Tracheal epithelial cell (primary cell): ENCODE measurements around the gene GH2. TPM values are rescaled to one million over a fixed set of nuclear protein-coding genes. Genes with fewer than 3 reads are reported as not detected.

ENCODE experiments used
- total RNA-seq: library from RNA; depleted of rRNA; stranded (reverse); fragments of >200 nt; gene quantifications from 2 replicates; pipeline ENCODE4 v1.2.1, GENCODE V29; 2014

The GH2 gene
- total RNA-seq, result not detected in 2 replicates

GRCh38 chr17:63881935-63882601 is at the start of gene GH2:
GH2 (minus strand) TSS chr17:63881944; CDS start chr17:63881801, 143 bp downstream.

GRCh38 chr17:63918789-63919305 is 37.1 kb upstream of the GH2 start, which contains the start of gene GH1:
GH1 (minus strand) TSS chr17:63918839; CDS start chr17:63918776, 63 bp downstream.

GRCh38 chr17:63911041-63911635 is 29.4 kb upstream of the GH2 start, which contains the start of gene CSHL1:
CSHL1 (minus strand) TSS chr17:63911258; CDS start chr17:63911196, 62 bp downstream.

GRCh38 chr17:63896524-63897354 is 15.0 kb upstream of the GH2 start, which contains the start of gene CSH1:
CSH1 (minus strand) TSS chr17:63896574; CDS start chr17:63896511, 63 bp downstream.

GRCh38 chr17:63873577-63873976 is 8.2 kb downstream of the GH2 start, which contains the start of gene CSH2:
CSH2 (minus strand) TSS chr17:63873677; CDS start chr17:63873614, 63 bp downstream.

GRCh38 chr17:63842540-63843386 is 39.0 kb downstream of the GH2 start, which contains the start of gene SMARCD2:
SMARCD2 (minus strand) TSS chr17:63842685; CDS start chr17:63842674, 11 bp downstream.

Other genes starting within 250 kb of the GH2 start
- gene LIMD2, start 181.8 kb downstream of the GH2 start, total RNA-seq, result 4.5 and 10.4 TPM in 2 replicates
- 5.8 and 7.5 TPM in 2 replicates for gene STRADA, start 140.1 kb downstream of the GH2 start, total RNA-seq
- gene CCDC47, start 108.3 kb downstream of the GH2 start, total RNA-seq, result 78.2 and 78.3 TPM in 2 replicates
- gene DDX42, start 107.8 kb downstream of the GH2 start, total RNA-seq, result 41.3 and 44.3 TPM in 2 replicates
- 14.3 and 27.7 TPM in 2 replicates for gene PSMC5, start 54.5 kb downstream of the GH2 start, total RNA-seq
- gene FTSJ3, start 54.3 kb downstream of the GH2 start, total RNA-seq, result 55.2 and 66.3 TPM in 2 replicates
- gene SMARCD2, start 39.3 kb downstream of the GH2 start, total RNA-seq, result 121 and 165 TPM in 2 replicates
- not detected in 2 replicates for gene CSH2, start 8.3 kb downstream of the GH2 start, total RNA-seq
- gene CSH1, start 14.6 kb upstream of the GH2 start, total RNA-seq, result not detected in 2 replicates
- gene CSHL1, start 29.3 kb upstream of the GH2 start, total RNA-seq, result not detected in 2 replicates
- not detected in 2 replicates for gene GH1, start 36.9 kb upstream of the GH2 start, total RNA-seq
- not detected in 2 replicates for gene CD79B, start 50.4 kb upstream of the GH2 start, total RNA-seq
- gene SCN4A, start 91.0 kb upstream of the GH2 start, total RNA-seq, result under 0.01 TPM in 1 of 2 replicates, not detected in the other
- not detected in 2 replicates for gene PRR29, start 116.4 kb upstream of the GH2 start, total RNA-seq
- gene ICAM2, start 138.7 kb upstream of the GH2 start, total RNA-seq, result 0.43 and 5.5 TPM in 2 replicates
- gene ERN1, start 248.2 kb upstream of the GH2 start, total RNA-seq, result 21.5 and 25.3 TPM in 2 replicates